ENCODE data around the gene GIPC1.

DNA sequence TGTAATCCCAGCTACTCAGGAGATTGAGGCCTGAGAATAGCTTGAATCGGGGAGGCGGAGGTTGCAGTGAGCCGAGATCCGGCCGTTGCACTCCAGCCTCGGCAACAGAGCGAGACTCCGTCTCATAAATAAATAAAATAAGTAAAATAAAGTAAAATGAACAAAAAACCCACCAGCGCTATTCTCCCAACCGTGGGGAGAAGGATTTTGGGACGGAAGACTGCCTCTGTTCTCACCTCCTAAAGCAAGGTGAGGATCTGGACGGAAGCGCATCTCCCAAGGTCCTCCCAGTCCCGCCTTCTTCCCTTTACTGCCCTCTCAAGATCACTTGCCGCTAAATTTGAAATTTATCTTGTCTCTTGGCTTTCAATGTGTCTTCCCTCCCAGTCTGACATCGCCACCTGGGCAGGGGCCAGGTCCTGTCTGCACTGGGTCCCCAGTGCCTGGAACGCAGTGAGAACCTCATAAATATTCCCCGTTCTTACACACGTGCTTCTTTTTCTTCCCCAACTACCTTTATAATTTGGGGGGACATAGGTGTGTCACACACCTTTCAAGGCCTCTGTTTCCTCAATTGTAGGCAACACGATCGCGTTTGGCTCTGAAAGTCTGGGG is 23.4 kb upstream of the GIPC1 start:
- TF ChIP-seq, protein P1, sequence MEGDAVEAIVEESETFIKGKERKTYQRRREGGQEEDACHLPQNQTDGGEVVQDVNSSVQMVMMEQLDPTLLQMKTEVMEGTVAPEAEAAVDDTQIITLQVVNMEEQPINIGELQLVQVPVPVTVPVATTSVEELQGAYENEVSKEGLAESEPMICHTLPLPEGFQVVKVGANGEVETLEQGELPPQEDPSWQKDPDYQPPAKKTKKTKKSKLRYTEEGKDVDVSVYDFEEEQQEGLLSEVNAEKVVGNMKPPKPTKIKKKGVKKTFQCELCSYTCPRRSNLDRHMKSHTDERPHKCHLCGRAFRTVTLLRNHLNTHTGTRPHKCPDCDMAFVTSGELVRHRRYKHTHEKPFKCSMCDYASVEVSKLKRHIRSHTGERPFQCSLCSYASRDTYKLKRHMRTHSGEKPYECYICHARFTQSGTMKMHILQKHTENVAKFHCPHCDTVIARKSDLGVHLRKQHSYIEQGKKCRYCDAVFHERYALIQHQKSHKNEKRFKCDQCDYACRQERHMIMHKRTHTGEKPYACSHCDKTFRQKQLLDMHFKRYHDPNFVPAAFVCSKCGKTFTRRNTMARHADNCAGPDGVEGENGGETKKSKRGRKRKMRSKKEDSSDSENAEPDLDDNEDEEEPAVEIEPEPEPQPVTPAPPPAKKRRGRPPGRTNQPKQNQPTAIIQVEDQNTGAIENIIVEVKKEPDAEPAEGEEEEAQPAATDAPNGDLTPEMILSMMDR (IDR thresholded peaks at IDR 0.05) = no peak
- TF ChIP-seq POLR2A (IDR thresholded peaks at IDR 0.05) = no peak
